Left lobe of liver (tissue), 2 donors: Measurements from ENCODE around the gene ATP11C. TPM values are rescaled to one million over a fixed set of nuclear protein-coding genes. Genes with fewer than 3 reads are reported as not detected.
"Not testable (repeated sequence)": the region's sequence is repeated elsewhere in the genome, so short reads cannot be mapped to it uniquely, and the experiment has no call there.

Experiments
- ATAC-seq: fragments of 200-7000 bp; cut with Tn5 transposase; one replicate; pipeline ENCODE4 v1.9.1; 2020; ENCODE audit warnings: mild to moderate bottlenecking, moderate library complexity
- DNase-seq: peaks from one replicate; pipeline ENCODE4 v3.0.0-alpha.2; 2020; ENCODE audit warnings: low spot score
- total RNA-seq: library from RNA; stranded (reverse); gene quantifications from one replicate; pipeline ENCODE4 v1.2.1, GENCODE V29; 2021
- donor health status: DM: no; HTN: no; CAD: no; lungs with moderate emphysema.
- donor health status: DM: no; HTN: yes; CAD: no.

The ATP11C gene
- 29.3 TPM for total RNA-seq

DNA sequence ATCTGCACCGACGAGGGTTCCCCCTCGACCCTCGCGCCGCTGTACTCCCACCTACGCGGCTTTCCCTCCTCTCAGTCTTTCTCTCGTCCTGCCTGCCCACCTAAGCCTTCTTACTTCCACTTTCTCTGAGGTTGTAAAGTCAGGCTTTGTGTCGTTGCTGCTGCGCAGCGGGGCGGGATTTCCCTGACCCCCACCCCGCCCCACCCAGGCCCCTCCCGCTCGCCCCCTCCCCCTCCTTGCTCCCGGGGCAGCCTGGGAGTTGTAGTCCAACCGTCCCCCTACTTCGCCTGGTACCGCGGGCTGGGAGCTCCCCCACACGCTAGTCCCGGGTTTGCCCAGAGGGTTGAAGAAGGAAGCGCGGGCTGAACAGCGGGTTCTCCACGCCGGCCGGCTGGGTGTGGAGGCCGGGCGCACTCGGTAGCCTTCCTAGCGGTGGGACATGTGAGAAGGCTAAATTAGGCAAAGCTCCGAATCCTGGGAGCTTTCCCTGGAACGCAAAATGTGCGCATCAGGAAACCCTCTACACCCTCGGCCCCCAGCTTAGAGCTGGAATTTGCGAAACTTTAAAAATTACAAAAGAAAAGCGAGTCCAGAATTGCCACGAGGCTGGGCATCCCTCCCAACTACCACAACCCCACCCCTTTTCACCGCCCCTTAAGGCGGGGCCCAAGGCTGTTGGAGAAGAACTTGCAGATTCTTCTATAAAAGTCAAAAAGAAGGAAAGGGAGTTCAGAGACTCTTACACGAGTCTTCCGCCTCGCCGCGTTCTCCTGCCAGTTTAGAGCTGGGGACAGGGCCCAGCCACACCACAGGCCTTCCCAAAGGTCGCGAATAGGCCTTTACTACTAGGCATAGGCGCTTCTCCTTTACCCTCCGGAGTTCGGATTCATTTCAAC is at the start of gene ATP11C:
TSS of gene ATP11C (minus strand) at position 153 of the 896 bp plus-strand sequence. CDS start 1,011 bp downstream, outside the sequence.
- peak; percentile 80 for ATAC-seq
- DNase-seq = peak; percentile 83

DNA sequence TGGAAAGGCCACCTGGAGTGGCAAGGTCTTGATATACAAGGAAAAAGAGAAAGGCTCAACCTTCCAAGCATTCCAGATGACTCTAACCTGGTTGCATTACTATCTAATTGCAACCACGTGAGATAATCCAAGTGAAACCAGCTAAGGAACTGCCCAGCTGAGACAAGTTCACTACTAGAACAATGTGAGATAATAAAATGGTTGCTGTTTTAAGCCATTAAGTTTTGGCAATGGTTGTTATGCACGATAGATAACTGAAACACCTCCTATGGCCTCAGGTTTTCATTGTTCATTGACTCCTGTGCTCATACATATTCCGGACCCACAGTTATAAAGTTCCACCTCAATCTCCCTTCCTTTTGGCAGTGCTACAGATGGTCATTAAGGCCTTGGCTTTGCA is 41.6 kb upstream of the ATP11C start:
- ATAC-seq (peak; percentile 14), DNase-seq (no peak)

DNA sequence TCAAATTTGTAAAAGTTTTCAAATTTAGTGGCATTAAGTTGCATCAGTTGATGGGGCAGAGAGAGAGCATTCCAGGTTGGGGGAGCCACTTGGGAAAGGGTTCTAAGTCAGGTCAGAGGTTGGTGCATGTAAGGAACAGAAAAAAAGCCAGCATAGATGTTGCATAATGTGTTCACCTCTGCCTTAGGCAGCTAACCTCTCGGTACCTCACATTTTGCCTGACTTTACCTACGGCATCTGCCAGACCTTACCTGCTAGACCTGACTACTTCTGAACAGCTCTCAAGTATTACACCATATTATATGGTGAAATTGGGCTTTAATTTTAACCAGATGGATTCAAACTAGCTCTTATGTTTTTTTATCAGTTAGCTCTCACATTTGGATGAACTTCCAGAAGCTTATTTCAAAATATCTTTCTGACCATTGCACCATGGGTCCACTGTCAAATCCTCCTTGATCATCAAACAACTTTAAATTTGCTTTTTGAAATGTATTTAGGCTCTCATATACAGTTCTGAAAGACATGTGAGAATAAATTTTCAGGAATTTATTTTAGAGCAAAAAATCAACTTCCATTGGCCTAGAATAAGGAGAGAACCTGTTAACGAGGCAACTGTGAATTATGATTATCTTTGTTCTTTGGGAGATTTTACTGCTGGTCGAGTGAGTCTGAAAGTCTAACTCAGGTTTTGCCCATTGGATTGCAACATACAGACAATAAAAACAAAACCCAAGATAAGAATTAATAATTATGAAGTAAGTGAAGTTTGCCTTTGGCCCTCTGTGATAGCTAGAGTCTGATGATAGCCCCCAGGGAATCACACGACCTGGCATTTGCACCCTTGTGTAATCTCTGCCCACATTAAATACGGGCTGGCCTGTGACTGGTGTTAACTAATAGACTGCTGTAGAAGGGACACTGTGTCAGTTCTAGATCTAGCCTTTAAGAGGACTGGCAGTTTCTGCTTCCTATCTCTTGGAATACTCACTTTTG is 40.1 kb upstream of the ATP11C start:
- DNase-seq (peak; percentile 74), ATAC-seq (peak; percentile 76)

DNA sequence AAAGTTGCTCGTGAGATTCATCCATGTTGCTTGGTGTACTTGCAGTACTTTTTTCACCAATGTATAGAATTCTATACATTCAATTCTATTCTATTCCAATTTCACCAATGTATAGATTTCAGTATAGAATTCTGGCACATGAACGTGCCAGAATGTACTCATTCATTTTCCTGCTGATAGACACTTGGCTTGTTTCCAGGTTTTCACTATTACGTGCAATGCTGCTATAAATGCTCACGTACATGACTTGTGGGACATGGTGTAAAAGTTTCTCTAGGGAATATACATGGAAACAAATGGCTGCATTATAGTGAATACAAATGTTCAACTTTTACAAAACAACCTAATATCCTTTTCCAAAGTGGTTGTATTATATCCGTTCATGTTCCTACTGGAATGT is 39.3 kb upstream of the ATP11C start:
- ATAC-seq = no peak
- no peak for DNase-seq

DNA sequence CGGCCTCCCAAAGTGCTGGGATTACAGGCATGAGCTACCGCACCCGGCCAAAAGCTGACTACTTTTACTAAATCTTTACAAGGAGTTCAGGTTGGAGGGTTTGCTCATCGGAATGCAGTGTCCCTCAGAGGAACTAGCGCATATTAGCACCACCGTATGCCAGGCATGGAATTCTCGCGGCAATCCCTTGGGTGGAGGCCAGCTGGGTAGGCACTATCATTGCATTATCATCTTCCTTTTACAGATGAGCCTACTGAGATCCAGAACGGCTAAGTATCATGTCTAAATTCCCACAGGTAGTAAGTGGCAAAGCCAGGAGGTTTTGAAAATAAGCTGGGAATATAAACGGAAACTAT is 38.5 kb upstream of the ATP11C start:
- peak; percentile 52 for DNase-seq
- peak; percentile 29 for ATAC-seq

DNA sequence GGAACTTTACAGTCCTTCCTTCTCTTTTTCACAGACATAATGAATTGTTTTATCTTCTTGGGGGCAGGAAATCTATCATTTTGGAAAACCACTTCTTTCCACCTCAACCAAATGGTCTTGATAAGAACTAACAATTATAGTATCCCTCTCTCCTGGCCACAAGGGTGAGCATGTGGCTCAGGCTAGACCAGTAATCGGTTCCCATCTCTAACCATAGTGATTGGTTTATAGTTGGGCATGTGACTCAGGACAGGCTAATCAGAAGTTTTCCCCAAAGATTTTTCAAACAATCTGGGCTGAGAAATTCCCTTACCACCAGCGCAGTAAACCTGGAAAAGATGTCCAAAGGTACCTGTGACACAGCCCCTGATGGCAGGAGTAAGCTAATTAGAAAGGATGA is 36.4 kb upstream of the ATP11C start:
- no peak for DNase-seq
- ATAC-seq = no peak

DNA sequence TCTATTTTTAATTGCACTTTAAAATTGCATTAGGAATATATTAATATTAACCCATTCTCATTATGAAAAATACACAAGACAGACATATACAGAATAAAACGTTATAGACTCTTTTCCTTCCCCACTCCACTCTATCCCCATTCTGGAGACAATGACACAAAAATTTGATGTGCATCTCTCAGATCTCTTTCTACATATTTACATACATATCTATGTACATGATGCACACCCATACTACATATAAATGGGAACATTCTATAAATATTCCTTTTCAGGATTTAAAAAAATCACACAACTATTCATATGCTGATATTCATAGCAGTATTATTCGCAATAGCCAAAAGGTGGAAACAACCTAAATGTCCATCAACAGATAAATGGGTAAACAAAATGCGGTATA is 34.9 kb upstream of the ATP11C start:
- ATAC-seq = no peak

DNA sequence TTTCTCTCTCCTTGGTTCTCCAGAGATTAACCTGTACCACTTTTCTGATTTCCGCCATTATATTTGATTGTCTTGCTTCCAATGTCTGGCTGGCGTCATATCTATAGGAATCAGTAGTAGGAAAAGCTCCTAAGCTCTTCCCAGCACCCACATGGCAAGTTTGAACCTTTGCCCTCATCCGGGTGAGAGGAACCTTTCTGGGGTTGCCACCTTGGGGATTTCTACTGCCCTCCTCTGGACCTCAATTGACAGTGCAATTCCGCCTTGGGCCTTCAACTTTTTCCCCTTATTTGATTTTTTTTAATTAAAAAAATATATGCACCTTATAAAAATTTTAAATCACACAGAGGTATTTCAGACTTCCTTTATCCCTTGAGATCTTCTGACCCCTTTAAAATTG is 34.4 kb upstream of the ATP11C start:
- ATAC-seq (peak; percentile 83), DNase-seq (peak; percentile 51)

More for the DNA sequence above, 34.9 kb upstream of the ATP11C start:
- DNase-seq = no peak

DNA sequence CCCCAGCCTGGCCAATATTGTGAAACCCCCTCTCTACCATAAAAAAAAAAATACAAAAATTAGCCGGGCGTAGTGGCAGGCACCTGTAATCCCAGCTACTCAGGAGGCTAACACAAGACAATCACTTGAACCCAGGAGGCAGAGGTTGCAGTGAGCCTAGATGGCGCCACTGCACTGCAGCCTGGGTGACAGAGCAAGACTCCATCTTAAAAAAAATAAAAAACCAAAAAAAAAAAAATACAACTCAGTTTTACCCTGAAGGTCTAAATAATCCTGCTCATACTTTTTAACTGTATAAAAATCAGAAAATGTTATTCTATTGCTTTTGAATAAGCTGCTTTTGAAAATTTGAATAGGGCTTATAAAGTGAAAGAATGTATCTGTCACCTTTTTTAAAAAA is 33.3 kb upstream of the ATP11C start:
- DNase-seq = not testable (repeated sequence)
- peak; percentile 17 for ATAC-seq

DNA sequence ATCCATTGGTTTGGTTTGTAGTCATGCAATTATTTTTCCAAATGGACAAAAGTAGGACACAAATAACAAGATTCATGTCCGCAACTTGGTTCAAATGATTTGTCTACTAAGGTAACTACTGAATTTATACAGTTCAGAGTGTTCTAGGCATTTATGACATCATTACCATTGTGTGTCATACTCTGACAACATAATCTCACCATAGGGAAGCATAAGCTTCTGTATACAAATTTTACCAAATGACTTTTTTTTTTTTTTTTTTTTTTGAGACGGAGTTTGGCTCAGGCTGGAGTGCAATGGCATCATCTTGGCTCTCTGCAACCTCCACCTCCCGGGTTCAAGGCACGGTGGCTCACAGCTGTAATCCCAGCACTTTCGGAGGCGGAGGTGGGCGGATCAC is 32.6 kb upstream of the ATP11C start, which contains the start of gene CXorf66:
TSS of gene CXorf66 (minus strand) at position 101 of the 400 bp plus-strand sequence. CDS start at position 76, 25 bp downstream.
- no peak for ATAC-seq
- DNase-seq = no peak

DNA sequence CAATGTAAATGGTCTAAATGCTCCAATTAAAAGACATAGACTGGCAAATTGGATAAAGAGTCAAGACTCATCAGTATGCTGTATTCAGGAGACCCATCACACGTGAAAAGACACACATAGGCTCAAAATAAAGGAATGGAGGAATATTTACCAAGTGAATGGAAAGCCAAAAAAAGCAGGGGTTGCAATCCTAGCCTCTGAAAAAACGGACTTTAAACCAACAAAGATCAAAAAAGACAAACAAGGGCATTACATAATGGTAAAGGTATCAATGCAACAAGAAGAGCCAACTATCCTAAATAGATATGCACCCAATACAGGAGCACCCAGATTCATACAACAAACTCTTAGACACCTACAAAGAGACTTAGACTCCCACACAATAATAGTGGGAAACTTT is 28.2 kb upstream of the ATP11C start:
- DNase-seq, ATAC-seq: not testable (repeated sequence)

DNA sequence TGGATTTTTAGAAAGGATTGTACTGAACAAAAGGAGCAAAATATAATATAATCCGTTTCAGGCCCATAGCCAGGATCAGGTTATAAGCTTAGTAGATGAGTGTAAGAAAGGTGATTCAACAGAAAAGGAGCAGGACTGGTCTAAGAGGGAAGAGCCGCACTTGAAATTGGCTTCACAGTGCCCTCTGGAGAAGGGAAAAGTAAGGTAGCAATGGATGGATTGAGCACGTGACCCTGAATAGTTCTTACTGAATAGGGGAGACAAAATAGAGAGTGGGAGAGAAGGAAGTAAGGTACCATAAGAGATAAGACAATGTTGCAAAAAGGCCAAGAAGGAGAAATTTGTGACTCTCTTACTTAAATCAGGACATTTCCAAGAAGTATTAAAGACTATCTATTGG is 16.9 kb upstream of the ATP11C start:
- ATAC-seq (peak; percentile 38), DNase-seq (no peak)

DNA sequence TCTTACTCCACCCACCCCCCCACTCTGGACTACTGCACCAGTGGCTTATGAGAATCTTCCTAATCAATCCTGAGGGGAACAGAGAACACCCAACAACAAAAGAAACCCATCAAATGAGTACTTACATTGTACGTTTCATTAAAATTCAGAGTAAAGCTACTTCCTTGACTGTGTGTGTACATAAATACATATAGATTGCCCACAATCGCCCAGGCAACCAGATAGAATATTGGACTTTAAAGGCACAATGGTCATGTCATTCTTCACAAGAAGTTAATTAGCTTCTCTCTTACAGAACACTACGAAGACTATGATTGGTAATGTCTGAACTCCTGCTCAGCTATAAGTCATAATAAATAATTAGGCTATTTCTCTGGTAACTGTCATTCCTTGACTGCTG is 12.2 kb upstream of the ATP11C start:
- ATAC-seq = no peak
- DNase-seq = no peak

DNA sequence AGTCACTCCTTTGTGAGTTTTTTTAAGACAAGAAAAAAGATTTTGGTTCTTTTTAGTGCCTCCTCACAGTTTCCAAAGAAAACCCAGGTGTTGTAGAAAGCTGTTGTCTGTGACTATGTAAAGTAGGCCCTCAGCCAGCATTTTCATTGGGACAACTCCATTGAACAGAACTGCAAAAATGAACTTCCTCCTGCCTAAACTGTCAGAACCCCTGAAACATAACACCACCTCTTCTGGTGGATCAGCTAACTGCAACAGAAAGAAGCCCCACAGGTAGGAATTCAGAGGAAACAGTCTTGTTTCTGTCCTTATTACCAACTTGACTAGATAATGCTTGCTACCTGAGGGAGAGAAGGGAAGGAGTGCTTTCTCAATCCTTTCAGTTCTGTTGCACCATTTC is 3.4 kb upstream of the ATP11C start:
- no peak for DNase-seq
- no peak for ATAC-seq

DNA sequence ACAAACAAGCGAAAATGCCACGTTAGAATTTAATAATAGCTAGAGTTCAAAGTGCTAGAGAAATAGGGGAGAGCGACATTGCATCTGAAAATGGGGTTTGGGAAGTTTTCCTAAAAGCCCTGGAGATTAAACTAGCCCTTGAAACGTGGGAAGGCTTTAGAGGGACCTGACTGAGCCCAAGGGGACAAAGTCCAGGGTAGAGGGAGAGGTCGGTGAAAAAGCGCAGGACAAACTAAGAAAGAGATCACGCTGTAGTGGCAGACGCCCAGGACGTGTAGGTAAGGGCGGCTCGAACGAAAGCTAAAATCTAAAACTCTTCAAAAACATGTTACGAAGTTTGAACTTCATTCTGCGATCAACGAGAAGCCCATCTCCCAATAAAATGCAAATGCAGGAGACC is 1.1 kb upstream of the ATP11C start:
- ATAC-seq (peak; percentile 42), DNase-seq (peak; percentile 67)

DNA sequence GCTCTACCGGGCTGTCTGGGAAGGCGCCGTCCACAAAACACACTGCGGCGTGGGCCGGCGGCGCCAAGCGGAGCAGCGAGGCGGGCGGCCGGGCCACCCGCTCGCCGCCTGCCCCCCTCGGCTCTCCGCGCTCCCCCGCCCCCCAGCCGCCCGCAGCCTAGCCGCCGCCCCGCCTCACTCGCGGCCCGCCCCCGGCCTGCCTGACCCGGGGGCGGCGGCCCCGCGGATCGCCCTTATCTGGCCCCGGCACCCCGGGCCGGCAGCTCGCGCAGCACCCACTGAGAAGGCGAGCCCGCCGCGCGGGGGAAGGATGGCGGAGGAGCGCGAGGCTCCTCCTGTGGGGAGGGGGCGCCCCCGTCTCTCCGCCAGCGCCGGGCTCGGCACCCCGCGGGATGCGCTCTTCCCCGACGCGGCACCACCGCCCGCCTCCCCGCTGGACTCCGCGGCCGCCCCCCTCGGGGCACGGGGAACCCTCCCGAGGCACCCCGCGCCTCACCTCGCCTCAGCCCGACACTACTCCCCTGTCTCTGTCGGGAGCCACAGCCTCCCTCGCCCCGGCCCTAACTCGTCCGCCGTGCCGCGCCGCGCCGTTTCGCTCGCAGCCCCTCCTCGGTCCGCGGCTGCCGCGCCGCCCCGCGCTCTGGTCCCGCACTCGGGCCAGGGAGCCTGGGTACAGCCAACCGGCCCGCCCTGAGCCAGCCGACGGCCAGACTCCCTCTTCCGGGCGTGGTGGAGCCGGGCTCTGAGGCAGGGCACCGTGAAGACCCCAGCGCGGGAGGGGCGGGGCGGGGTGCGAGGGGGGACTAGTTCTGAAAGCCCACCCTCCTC is 566 bp downstream of the ATP11C start:
- DNase-seq (peak; percentile 66), ATAC-seq (peak; percentile 71)

DNA sequence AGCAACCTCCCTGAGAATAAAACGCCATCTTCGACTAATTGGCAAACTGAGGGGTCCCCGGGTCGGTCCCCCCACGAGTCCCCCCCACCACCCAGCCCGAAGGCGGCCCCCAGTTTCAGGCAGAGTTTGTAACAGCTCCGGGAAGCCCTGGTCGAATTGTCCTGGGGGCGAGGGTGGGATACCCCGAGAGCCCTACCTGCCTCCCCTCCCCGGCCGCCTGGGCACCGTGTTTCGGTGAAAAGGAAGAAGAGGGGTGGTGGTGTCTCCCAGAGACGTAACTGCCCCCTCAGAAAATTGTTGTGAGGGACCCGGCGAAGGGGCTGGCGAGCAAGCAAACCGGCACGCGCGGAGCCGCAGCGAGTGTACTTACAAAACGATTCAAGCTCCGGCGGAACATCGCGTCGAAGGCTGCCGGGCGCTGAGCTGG is 1.2 kb downstream of the ATP11C start:
- DNase-seq (peak; percentile 41), ATAC-seq (no peak)

DNA sequence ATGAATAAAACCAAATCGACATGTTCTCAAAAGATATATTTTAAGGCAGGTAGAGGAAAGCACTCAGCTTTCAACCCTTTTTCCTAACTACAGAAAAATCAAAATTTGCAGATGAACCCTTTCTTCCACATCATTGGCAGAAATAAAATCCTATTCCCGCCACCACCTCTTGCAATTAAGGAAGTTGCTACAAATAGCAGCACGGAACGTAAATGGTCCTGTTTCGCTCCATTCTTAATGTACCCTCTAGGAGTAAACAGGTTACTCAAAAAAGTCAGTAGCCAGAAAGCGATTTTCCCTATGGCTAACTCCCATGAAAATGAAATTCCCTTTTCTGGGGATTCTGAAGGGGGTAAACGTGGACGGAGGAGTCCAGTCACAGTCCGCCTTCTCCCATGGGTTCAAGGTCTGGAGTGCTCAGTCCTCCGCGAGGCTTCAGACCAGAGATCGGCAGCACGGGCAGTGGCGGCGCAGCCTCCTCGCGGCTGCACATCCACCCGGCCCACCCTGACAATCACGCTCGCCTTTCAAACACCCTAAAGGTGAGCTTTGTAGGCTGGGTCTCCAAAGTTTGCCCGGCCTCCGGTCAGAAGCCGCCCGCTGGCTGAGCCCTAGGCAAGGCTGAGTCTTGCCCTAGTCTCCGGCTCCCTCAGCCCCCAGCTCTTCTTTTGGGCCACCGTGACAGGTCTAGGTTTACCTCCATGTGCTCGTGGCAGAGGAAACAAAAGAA is 1.8 kb downstream of the ATP11C start:
- peak; percentile 48 for DNase-seq
- ATAC-seq = peak; percentile 23

DNA sequence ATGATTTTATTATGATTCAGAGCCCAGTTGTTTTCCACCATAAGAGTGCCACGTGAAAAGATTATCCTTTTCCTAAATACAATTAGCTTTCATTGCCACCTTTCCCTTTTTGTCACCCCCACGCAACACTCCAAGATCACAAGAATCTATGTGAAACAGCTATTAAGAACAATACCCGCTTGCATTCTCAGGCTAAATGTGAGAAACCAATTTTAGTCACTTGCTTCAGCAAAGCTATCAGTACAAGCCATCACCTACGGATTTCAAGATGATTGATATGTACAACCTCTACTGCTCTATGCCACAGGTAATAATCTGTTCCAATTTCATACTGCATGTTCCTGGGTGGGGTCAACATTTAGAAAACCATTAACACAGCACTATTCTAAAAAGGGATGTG is 2.5 kb downstream of the ATP11C start:
- ATAC-seq = no peak

DNA sequence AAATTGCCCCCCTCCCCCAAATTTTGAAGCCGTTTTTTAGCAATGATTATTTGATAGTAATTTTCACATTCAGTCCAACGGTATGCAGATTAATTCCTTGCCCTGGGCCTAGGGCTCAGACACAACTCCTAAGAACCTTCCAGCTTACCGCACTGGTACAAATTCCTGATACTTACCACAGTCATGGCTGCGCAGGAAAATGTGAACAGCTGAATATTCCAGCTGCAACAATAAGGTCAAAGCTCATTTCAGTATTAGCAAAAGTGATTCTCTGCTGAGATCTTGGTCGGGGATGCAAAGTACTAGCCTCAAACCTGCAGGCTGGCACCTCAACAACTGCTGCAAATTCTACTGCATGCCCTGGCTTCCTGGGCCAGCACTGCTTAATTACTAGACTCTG is 3.0 kb downstream of the ATP11C start:
- DNase-seq (no peak), ATAC-seq (no peak)

More for the DNA sequence above, 2.5 kb downstream of the ATP11C start:
- DNase-seq = no peak
